Left lobe of liver (tissue), 2 donors: ENCODE data around the gene GBGT1. TPM values are rescaled to one million over a fixed set of nuclear protein-coding genes. Genes with fewer than 3 reads are reported as not detected.

Experiments used
- ATAC-seq: fragments of 200-7000 bp; cut with Tn5 transposase; one replicate; pipeline ENCODE4 v1.9.1; 2020; ENCODE audit warnings: mild to moderate bottlenecking, moderate library complexity
- DNase-seq: peaks from one replicate; pipeline ENCODE4 v3.0.0-alpha.2; 2020; ENCODE audit warnings: low spot score
- total RNA-seq: library from RNA; stranded (reverse); gene quantifications from one replicate; pipeline ENCODE4 v1.2.1, GENCODE V29; 2021
- donor health status: DM: no; HTN: no; CAD: no; lungs with moderate emphysema.
- donor health status: DM: no; HTN: yes; CAD: no.

Gene GBGT1
- total RNA-seq, 1 donor from 2014 or later, result 1.2 TPM

DNA sequence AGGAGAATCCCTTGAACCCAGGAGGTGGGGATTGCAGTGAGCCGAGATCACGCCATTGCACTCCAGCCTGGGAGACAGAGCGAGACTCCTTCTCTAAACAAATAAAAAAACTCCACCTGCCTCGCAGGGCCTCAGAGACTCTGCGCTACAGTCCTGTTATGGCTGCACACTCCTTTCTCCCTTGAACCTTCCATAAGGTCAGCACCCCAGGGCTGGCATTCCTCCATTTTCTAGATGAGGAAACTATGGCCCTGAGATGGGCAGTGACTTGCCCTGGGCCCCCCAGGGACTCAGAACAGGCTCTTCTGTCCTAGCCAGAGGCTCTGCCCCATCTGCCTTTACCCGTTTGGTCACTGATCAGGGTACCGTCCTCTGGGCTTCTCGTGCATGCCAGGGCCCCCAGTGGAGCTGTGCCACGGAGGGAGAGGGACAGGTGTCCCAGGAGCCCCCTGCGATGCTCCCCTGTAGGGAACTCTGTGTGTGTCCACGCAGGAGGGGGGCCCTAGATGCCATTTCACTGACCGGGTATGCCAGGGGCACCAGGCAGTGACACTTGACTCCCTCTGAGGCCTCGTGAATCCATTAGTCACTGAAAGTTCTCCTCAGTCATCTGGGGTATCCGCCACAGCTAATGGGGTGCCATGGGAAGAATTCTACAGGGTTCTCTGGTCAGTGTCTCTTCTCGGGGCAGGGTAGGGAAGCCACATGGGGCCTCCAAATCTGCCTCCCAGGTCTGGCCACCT lies 58.8 kb downstream of the GBGT1 start:
- ATAC-seq (no peak), DNase-seq (no peak)

DNA sequence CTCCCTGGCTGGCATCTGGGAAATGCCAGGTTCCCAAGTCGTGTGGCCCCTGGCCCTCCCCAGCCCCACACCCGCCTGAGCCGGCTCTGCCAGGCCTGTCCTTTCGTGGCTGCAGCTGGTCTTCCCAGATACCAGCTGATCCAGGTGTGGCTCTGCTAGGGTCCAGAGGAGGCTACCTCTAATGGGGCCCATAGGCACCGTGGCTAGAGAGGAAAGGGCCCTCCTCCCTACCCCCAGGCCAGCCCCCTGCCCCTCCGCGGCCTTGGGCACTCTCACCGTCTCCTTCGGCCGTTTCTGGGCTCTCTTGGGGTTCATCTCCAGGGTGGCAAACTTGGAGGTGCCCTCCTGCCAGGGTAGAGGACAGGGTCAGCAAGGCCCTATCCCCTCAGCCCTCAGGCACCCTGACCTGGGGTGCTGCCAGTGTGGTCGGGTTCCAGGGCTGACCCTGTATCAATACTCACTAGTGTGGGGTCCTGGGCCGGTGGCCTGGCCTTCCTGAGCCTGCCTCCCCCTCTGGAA lies 59.7 kb downstream of the GBGT1 start:
- ATAC-seq (no peak), DNase-seq (no peak)

DNA sequence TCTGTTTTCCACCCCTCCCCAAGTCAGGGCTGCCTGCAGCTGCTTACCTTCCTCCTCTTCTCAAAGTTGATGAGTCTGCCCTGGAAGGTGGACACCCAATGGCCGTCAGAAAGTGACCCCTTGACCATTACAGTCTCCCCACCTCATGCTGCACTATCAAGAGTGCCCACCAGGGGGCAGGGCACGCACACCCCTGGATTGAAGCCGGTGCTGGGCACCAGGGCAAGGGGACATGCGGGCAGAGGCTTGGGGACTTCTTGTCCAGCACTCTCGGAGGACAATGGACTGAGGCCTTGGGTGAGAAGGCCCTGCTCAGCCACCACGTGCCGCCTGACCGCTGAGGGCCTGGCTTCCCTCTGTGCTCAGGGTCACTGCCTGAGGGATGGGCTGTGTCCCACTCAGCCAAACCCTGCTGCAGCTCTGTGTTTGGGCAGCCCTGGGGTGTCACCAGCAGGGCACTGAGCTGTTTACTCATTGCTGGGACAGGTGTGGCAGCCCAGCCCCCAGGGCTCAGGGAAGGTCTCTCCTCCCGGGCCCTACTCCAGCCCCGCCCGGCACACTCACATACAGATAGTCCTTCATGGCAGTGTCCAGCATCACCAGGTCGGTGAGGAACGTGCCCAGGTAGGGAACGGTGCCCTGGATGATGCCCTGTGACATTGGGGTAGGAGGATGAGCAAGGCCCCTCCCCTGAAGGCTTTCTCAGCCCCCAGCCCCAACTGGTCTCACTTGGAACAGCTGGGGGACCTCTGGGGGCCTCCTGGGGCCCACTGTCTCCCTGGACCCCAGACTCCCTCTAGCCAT lies 60.3 kb downstream of the GBGT1 start:
- DNase-seq, result peak; percentile 73
- ATAC-seq, result peak; percentile 92

Other genes starting within 250 kb of the GBGT1 start
- gene TSC1, start 219.3 kb downstream of the GBGT1 start, total RNA-seq, result 16.8 TPM
- gene GFI1B, start 185.2 kb downstream of the GBGT1 start, total RNA-seq, result 0.15 TPM
- 24.6 TPM for gene GTF3C5, start 132.9 kb downstream of the GBGT1 start, total RNA-seq
- 7.7 TPM for gene CEL, start 101.9 kb downstream of the GBGT1 start, total RNA-seq
- 4.7 TPM for gene RALGDS, start 42.7 kb downstream of the GBGT1 start, total RNA-seq
- gene OBP2B, start 45.3 kb upstream of the GBGT1 start, total RNA-seq, result not detected
- 0.03 TPM for gene ABO, start 111.3 kb upstream of the GBGT1 start, total RNA-seq
- gene SURF6, start 172.3 kb upstream of the GBGT1 start, total RNA-seq, result 9.7 TPM
- 10.3 TPM for gene MED22, start 184.2 kb upstream of the GBGT1 start, total RNA-seq
- 609 TPM for gene RPL7A, start 184.3 kb upstream of the GBGT1 start, total RNA-seq
- 59.9 TPM for gene SURF1, start 192.6 kb upstream of the GBGT1 start, total RNA-seq
- 9.0 TPM for gene SURF2, start 192.6 kb upstream of the GBGT1 start, total RNA-seq
- gene SURF4, start 212.1 kb upstream of the GBGT1 start, total RNA-seq, result 225 TPM
- gene STKLD1, start 212.5 kb upstream of the GBGT1 start, total RNA-seq, result 0.83 TPM